IPS-11a (cell line): ENCODE measurements around the gene OAF.
"Not testable (repeated sequence)": the region's sequence is repeated elsewhere in the genome, so short reads cannot be mapped to it uniquely, and the experiment has no call there.

Experiments used
- H3K4me3 ChIP-seq: one replicate; pipeline ENCODE4 v1.5.1; 2013; ENCODE audit warnings: low read depth, low read length, control low read depth

Gene OAF

DNA sequence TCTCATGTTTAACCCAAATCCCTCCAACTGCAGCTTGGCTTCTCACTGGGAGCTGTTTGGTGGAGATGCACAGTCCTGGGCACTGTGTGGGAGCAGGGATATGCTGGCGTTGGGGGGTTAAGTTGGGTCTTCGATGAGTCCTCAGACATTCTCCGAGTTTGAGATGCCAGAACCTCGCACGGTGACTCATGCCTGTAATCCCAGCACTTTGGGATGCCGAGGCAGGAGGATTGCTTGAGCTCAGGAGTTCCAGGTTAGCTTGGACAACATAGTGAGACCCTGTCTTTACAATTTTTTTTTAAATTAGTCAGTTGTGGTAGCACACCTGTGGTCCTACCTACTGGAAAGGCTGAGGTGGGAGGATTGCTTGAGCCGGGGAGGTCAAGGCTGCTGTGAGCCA is 49.8 kb downstream of the OAF start:
- no peak overlapping the region for H3K4me3 ChIP-seq

- no peak overlapping the region for H3K4me3 ChIP-seq
Observed at GRCh38 chr11:120261321-120261720, 50.5 kb downstream of the OAF start.

DNA sequence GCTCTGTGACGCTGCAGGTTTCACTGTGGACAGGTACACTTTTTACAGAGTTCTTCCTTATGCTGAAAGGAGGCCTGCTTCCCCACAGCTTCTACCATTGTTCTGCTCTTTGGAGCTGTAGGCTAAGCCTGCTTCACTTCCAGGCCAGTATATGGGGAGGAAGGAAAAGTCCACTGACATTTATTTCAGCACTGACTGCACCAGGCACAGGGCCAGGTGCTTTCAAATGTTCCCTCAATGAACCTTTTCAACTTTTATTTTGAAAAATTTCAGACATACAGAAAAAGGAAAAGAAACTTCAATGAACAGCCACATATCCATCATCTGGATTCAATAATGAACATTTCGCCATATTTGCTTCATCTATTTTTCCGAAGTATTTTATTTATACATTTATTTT is 51.1 kb downstream of the OAF start:
- no peak overlapping the region for H3K4me3 ChIP-seq

GRCh38 chr11:120267319-120267718 is 56.5 kb downstream of the OAF start:
- no peak overlapping the region for H3K4me3 ChIP-seq

GRCh38 chr11:120268686-120269085 is 57.9 kb downstream of the OAF start:
- no peak overlapping the region for H3K4me3 ChIP-seq

- H3K4me3 ChIP-seq, result no peak overlapping the region
Observed at GRCh38 chr11:120270386-120270785, 59.6 kb downstream of the OAF start.

GRCh38 chr11:120271672-120272071 is 60.8 kb downstream of the OAF start:
- H3K4me3 ChIP-seq, result no peak overlapping the region

- H3K4me3 ChIP-seq, result no peak overlapping the region
Observed at GRCh38 chr11:120272303-120272702, 61.5 kb downstream of the OAF start.

DNA sequence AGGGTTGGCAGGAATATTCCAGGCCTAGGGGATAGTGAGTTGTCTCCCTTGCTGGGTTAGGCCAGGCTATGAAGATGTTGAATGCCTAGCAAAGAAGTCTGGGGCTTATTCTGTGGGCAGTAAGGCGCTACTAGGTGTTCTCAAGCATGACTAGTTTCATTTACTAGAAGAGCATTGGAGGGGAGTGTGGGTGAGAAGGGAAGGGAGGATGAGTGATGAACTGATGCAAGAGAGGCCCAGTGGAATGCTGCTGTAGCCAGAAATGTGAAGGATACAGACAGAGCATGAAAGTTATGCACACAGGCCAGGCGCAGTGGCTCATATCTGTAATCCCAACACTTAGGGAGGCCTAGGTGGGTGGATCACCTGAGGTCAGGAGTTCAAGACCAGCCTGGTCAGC is 62.6 kb downstream of the OAF start:
- no peak overlapping the region for H3K4me3 ChIP-seq

DNA sequence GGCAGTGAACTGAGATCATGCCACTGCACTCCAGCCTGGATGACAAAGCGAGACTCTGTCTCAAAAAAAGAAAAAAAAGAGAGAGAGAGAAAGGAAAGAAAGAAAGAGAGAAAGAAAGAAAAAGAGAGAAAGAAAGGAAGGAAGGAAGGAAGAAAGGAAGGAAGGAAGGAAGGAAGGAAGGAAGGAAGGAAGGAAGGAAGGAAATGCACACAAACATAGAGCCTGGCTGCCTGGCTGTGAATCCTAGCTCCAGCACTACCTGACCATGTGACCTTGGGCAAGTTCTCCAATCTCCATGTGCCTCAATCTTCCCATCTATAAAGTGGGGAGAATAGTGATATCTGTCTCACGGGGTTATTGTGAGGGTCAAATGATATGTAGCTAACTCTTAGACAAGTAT is 63.1 kb downstream of the OAF start:
- H3K4me3 ChIP-seq, result not testable (repeated sequence)

DNA sequence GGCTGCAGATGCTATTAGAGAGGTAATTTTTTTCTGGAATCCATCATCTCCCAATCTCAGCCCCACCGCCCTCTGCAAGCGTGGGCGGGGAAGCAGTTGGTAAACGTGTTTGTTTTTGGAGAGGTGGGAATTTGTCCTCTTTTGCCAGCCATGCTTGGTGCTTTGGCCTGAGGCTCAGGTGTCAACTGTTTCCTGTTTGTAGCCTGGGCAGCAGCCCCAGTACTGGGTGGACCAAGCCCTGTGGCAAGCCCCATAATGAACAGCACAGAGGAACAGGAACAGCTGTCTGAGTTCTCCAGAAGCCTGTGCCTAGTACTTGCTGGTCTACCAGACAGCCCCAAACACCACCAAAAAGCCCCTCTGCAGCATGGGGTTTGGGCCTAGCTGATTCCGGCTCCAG is 68.7 kb downstream of the OAF start:
- no peak overlapping the region for H3K4me3 ChIP-seq
